NCI-H2227 (cell line): ENCODE results near the gene MAML3.

Experiments
- DNase-seq: peaks from one replicate; lab custom pipeline; 2025; ENCODE audit not compliant: unreplicated experiment; lab: John Stamatoyannopoulos, UW

Gene MAML3

GRCh38 chr4:139934708-139935195 is 219.2 kb downstream of the MAML3 start:
- no peak for DNase-seq

GRCh38 chr4:139934057-139934707 is 219.8 kb downstream of the MAML3 start:
- peak; percentile 20 for DNase-seq

- no peak for DNase-seq
Observed at GRCh38 chr4:139933541-139933940, 220.4 kb downstream of the MAML3 start.

- no peak for DNase-seq
Observed at GRCh38 chr4:139933104-139933503, 220.9 kb downstream of the MAML3 start.

- no peak for DNase-seq
Observed at GRCh38 chr4:139924782-139925181, 229.2 kb downstream of the MAML3 start.

GRCh38 chr4:139922406-139923024 is 231.5 kb downstream of the MAML3 start:
- DNase-seq = no peak

GRCh38 chr4:139921429-139922184 is 232.4 kb downstream of the MAML3 start:
- DNase-seq = no peak

GRCh38 chr4:139920486-139921002 is 233.4 kb downstream of the MAML3 start:
- no peak for DNase-seq

GRCh38 chr4:139919521-139919920 is 234.5 kb downstream of the MAML3 start:
- DNase-seq = no peak

GRCh38 chr4:139919004-139919403 is 235.0 kb downstream of the MAML3 start:
- no peak for DNase-seq

- DNase-seq = no peak
Observed at GRCh38 chr4:139918591-139918990, 235.4 kb downstream of the MAML3 start.

GRCh38 chr4:139917896-139918295 is 236.1 kb downstream of the MAML3 start:
- DNase-seq = no peak

- no peak for DNase-seq
Observed at GRCh38 chr4:139916041-139916440, 237.9 kb downstream of the MAML3 start.

- no peak for DNase-seq
Observed at GRCh38 chr4:139915037-139915436, 238.9 kb downstream of the MAML3 start.

- DNase-seq = no peak
Observed at GRCh38 chr4:139913995-139914598, 239.9 kb downstream of the MAML3 start.

GRCh38 chr4:139913398-139913990 is 240.5 kb downstream of the MAML3 start:
- DNase-seq = no peak

- no peak for DNase-seq
Observed at GRCh38 chr4:139912445-139912844, 241.5 kb downstream of the MAML3 start.

- DNase-seq = no peak
Observed at GRCh38 chr4:139910106-139910505, 243.9 kb downstream of the MAML3 start.

- no peak for DNase-seq
Observed at GRCh38 chr4:139908636-139909437, 245.1 kb downstream of the MAML3 start.
